ENCODE data around the gene RGS4. TPM values are rescaled to one million over a fixed set of nuclear protein-coding genes. Genes with fewer than 3 reads are reported as not detected.
"Not testable (repeated sequence)": the region's sequence is repeated elsewhere in the genome, so short reads cannot be mapped to it uniquely, and the experiment has no call there.

Gene RGS4
- total RNA-seq, 1 donor from 2014 or later, result 0.52 TPM

DNA sequence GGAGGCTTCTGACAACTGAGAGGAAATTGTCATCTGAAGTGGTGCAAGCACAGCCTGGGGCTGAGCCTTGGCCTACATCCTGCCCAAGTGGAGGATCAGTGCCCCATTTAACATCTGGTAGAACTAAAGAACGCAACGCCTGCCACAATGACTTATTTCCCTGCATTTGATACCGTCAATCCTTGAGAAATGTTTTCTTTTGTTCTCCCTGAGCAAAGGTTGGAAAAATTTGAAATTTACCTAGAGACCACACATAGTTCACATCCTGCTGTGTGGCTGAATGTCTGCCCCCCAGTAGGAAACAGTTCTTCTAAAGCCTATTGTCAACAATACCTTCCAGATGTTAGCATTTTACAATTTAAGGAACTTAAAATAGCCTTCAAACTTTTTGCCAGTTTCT is 5.6 kb upstream of the RGS4 start:
- intact Hi-C loops (cut with micrococcal nuclease), result loop anchor here (10.0 kb wide), 1 partner anchor 189 kb away; no protein-coding TSS in a partner anchor
- ATAC-seq, result no peak
- DNase-seq, result no peak

DNA sequence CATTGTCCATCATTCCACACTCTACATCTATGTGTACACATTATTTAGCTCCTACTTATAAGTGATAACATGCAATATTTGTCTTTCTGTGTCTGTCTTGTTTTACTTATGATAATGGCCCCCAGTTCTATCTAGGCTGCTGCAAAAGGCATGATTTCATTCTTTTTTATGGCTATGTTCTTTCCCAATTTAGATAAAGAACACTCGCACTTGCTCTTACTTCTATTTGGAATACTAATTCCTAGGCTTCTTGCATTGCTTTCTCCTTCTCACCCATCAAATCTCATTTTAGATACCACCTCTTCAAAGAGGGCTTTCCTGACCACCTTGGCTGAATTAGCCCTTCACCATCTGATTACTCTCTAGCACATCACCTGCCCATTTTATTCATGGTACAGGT is 3.0 kb upstream of the RGS4 start:
- intact Hi-C loops (cut with micrococcal nuclease), result loop anchor here (10.0 kb wide), 1 partner anchor 191 kb away; no protein-coding TSS in a partner anchor
- ATAC-seq, result no peak

DNA sequence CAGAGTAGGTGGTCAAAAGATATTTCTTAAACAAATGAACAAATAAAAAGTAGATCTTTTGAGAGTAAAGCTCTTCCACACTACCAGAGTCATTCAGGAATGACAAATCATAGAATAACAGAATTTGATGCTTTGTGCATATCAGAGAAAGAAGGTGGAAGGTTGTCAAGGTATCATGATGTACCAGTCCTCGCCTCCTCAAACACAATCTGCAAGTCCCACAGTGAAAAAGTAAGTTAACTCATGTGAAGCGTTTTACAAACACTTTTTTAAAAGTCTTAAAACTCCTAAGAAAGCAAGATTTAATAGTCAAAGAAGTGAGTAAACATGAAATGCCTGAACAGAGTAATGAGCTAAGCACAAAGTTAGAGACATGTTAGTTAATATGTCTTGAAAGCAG is 2.5 kb upstream of the RGS4 start:
- ATAC-seq (no peak), DNase-seq (no peak)
- intact Hi-C loops (cut with micrococcal nuclease), result loop anchor here (10.0 kb wide), 1 partner anchor 192 kb away; no protein-coding TSS in a partner anchor

More for the DNA sequence above, 3.0 kb upstream of the RGS4 start:
- no peak for DNase-seq

DNA sequence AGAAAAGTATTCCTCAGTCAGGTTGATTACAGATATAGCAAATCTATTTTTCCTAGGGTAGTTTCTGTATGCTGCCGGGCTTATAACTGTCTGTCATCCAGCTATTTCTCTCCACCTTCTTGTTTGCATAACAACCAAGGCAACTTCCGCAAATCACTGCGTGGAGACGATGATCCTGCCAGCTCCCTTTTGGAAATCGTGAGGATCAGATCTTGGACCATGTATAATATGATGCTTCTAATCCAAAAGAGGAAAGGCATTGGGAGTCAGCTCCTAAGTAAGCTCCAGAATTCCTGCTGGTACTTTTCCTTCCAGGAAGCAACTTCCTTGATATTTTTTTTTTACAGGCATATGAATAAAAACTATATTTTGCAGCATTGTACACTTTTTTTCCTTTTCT is 445 bp upstream of the RGS4 start:
- ATAC-seq (peak; percentile 59), DNase-seq (no peak)
- intact Hi-C loops (cut with micrococcal nuclease), result loop anchor here (10.0 kb wide), 1 partner anchor 194 kb away; no protein-coding TSS in a partner anchor

DNA sequence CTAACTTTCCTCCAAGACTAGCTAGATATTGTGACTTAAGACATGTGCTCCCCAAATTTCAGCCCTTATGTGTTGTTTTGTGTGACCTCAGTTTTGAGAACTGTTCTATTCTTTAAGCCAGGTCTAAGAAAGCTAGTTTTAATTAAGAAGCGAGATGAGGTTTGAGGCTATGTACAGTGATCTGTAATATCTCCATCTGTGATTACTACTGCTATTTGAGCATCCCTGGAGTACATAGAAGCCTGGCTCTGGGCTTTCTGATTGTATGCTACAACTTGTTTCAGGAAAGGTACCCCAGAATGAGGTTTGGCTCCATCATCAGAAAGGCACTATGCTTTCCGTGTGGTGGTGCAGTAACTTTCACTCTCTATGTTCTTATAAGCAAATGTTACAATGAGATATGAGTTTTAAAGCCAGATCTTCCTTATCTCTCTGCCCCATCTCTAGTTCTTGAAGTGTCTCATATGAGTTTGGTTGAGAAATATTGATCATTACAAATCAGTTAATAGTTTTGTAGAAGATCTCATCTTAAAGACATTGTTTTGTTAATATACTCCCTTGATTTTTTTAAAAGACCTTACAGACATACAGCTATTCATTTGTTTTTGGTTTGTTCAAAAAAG is 605 bp downstream of the RGS4 start:
- DNase-seq, result no peak
- intact Hi-C loops (cut with micrococcal nuclease), result loop anchor here (5.0 to 10.0 kb wide), 3 partner anchors 103 to 248 kb away; no protein-coding TSS in a partner anchor

DNA sequence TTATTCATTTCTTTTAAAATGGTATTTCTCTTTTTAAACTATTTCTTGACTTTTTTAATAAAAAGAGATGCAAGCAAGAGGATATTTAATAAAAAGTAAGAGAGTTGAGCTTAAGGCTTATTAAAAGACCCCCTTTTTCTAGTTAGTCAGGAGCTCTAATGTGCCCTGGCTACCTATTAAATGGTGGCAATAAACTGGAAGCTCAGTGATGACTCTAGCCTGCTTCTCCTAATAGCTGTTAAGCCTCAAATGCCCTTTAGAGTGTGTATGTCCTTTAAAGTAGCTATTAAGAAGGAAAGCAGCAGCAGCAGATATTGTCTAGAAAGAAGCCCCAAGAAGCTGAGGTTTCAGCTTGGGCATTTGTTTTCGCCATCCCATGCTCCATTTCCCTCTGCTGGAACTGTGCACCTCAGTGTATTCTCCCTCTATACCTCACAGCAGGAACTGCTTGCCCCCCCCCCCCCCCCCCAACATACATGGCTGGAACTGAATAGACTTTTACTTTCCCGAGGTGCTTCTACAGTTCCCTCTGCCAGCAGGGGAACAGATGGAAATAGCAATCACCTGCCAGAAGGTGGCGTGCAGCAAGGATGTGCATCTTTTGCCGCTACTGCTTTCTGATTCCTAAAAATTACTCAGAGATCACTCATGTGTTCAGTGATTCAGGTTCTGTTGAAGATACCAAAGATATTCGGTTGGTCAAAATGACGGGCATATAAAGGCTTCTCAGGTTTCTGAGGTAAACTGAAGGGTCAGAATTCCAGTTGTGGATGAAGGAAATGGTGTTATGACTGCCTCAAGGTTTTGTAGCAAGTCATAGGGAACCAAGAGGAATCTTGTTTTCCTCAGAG is 2.5 kb downstream of the RGS4 start:
- DNase-seq (peak; percentile 68), ATAC-seq (peak; percentile 61)
- intact Hi-C loops (cut with micrococcal nuclease), result loop anchor here (5.0 kb wide), 2 partner anchors 101 to 246 kb away; no protein-coding TSS in a partner anchor

More for the DNA sequence above, 605 bp downstream of the RGS4 start:
- ATAC-seq, result no peak

DNA sequence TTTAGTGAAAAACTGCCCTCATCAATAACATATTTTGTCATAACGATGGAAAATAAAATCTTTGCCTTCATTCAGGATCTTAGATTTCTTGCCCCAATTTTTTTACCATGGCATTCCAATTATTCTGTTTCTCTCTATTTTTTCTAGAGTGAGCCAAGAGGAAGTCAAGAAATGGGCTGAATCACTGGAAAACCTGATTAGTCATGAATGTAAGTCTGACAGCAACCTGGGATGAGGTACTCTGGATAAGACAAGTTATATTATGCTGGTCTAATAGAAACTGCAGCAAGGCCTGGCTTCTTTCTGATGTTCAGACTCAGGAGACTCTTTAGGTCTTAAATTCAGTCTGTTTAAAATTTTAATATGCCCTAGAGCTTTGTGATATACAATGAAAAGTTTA is 3.5 kb downstream of the RGS4 start:
- no peak for DNase-seq
- no peak for ATAC-seq
- intact Hi-C loops (cut with micrococcal nuclease), result loop anchor here (5.0 kb wide), 2 partner anchors 100 to 245 kb away; no protein-coding TSS in a partner anchor

DNA sequence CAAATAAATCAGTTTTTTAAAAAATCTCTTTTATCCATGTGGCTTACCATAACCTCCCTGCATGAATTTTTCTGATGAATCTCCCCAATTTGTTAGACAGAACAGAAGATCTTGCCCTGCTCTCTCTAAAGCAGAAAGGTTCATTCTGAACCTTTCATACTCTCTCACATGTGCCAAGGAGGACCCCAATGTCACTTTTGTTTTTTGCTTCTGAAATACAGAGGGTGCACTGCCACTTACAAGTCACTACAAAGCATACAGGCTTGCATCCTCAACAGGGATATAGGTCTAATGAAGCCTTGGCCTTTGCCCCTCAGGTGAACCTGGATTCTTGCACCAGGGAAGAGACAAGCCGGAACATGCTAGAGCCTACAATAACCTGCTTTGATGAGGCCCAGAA is 4.8 kb downstream of the RGS4 start:
- ATAC-seq, result no peak
- DNase-seq, result no peak
- intact Hi-C loops (cut with micrococcal nuclease), result loop anchor here (5.0 kb wide), 2 partner anchors 98 to 243 kb away; no protein-coding TSS in a partner anchor

DNA sequence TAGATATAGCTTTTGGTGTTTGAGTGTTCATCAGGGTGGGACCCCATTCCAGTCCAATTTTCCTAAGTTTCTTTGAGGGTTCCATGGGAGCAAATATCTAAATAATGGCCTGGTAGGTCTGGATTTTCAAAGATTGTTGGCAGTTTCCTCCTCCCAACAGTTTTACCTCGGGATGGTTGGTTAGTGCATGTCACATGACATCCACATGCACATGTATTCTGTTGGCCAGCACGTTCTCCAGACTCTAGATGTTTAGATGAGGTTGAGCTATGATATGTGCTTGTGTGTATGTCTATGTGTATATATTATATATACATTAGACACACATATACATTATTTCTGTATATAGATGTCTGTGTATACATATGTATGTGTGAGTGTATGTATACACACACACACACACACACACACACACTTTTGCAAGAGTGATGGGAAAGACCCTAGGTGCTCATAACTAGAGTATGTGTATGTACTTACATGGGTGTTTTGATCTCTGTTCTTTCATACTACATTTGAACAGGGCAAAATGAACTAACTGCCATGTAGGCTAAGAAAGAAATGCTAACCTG is 5.6 kb downstream of the RGS4 start:
- no peak for ATAC-seq
- no peak for DNase-seq
- intact Hi-C loops (cut with micrococcal nuclease), result loop anchor here (5.0 kb wide), 2 partner anchors 98 to 243 kb away; no protein-coding TSS in a partner anchor

DNA sequence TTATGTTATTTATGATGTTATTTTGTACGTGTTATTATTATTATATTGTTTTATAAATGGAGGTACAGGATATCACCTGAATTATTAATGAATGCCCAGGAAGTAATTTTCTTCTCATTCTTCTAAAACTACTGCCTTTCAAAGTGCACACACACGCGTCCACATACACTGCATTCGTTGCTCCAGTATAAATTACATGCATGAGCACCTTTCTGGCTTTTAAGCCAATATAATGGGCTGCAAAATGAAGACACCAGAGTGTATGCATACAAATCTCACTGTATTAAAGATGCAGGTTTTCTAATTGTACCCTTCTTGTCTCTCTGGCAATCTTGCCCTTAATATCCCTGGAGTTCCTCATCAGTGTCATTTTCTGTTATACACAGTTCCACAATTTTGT is 6.9 kb downstream of the RGS4 start:
- DNase-seq (no peak), ATAC-seq (no peak)
- intact Hi-C loops (cut with micrococcal nuclease), result no loop called here

DNA sequence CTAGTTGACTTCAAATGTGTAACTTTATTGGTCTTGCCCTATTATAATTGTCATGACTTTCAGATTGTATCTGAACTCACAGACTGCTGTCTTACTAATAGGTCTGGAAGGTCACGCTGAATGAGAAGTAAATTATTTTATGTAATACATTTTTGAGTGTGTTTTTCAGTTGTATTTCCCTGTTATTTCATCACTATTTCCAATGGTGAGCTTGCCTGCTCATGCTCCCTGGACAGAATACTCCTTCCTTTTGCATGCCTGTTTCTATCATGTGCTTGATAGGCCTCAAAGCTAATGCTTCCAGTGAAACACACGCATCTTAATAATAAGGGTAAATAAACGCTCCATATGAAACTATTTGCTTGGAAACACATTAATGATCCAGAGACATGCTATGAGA is 7.3 kb downstream of the RGS4 start:
- ATAC-seq (no peak), DNase-seq (no peak)
- intact Hi-C loops (cut with micrococcal nuclease), result no loop called here

DNA sequence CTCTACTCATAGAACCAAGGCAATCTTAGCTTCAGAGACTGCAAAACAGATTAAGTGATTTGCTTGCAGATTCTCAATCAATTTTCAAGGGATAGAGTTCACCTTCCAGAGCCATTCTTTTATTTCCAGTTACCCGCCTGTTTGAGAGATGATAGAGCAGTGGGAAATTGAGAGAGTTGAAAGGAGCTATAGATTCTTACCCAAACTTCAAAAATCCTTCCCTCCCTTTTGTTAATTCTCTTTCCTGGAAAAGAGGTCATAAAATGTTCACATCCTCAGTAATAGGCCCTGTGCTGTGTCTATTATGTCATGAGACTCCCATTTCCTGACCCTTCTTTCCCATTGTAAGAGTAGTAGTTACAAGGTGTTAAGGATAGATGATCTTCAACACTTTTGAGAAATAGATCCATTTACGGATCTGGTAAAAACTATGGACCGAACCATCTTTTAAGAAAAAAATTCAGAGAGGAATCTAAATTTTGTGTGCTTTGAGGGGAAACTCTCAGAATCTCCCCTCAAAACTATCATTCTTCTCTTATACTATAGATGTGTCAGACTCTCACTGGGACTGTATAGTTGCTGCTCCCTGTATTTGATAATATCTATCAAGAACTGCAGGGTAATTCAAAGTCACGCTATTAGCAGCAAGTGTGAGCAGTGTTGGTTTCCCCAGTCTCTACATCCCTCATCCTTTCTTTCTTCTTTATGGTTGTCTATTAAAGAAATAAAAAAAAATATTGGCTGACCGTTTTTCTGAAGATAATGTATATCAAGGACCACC is 8.0 kb downstream of the RGS4 start:
- ATAC-seq (no peak), DNase-seq (no peak)
- intact Hi-C loops (cut with micrococcal nuclease), result no loop called here

DNA sequence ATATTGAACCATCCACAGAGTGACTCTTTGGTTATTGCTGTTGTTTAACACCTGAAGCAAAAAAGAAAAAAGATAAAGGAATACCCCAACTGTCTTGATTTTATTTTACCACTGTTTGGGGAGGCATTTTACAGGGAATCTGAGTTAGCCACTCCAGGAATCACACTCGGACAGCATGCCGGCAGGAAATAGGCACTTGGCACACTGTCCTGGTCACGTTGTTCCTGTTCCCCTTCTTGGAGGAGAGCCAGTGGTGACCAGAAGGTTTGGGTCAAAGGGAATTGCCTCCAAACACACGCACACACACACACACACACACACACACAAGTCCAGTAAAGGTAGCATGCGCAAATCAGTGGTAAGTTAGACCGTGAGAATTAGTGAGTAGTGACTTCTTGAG is 13.8 kb downstream of the RGS4 start:
- peak; percentile 31 for DNase-seq
- intact Hi-C loops (cut with micrococcal nuclease), result no loop called here
- ATAC-seq, result no peak

DNA sequence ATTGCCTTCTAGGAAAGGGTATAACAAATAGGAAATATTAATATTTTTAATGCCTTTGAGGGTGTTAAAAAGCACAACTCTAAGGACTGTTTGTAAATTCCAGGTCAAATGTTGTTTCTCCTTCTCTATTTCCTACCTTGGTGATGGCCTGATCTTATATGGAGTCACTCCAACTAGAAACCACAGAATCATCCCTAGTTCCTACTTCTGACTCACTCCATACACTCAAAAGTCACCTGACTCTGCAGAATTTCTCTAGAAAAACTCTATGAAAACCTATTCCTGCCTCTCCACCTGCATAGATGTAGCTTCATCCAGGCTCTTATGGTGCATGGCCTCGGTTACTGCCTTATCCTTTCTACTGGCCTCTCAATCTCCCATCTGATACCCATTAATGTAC is 14.5 kb downstream of the RGS4 start:
- no peak for ATAC-seq
- no peak for DNase-seq
- intact Hi-C loops (cut with micrococcal nuclease), result no loop called here

DNA sequence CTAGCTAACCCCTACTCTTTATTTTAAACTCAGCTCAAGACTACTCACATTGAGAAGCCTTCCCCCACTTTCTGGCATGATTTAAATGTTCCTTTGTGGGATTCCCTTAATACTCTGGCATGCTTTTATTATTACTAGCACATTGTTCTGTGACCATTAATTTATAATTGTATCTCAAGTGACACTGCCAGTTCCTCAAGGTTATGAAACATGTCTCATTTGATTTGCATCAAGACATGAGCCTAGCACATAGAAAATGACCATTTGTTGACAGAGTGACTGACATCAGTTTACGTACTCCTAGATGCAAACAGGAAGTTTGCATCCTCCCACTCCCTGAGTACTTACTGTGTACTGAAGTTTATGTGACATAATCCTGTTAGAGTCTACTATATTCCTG is 15.2 kb downstream of the RGS4 start:
- intact Hi-C loops (cut with micrococcal nuclease), result no loop called here
- DNase-seq, result no peak
- no peak for ATAC-seq

DNA sequence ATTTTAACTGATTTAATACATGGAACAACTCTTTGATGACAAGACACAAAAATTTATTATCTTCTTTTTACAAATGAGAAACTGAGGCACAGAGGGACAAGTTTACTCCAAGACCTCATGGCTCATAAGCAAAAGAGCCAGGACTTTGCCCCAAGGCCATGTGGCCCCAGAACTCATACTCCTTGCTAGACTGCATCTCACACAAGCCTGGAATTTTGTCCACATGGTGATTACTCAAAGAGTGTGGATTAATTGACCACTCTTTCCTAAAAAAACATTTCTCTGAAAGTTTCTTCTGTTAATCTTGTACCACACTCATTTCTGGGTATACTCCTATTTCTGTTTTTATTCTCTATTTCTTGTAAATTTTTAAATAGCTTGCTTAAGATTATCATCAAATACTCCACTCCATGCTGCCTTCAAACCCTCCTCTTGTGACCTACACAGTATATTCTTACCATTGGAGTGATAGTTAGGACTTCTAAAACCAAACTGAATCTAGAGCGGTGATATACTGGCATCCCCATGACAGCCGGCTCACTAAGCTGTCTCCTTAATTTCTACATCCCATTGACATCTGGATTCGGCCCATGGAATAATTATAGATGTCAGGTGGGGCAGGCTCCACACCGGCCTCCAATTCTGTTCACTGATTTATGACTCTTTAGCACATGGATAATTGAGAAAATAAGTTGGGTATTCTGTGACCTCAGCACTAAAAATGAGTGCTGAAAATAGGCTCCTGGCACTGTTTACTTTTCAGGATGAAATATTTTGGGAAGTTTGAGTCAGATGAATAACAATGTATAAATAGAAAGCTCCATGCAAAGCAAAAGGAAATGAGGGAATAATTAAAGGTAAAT is 16.1 kb downstream of the RGS4 start:
- DNase-seq (no peak), ATAC-seq (no peak)
- intact Hi-C loops (cut with micrococcal nuclease), result no loop called here

DNA sequence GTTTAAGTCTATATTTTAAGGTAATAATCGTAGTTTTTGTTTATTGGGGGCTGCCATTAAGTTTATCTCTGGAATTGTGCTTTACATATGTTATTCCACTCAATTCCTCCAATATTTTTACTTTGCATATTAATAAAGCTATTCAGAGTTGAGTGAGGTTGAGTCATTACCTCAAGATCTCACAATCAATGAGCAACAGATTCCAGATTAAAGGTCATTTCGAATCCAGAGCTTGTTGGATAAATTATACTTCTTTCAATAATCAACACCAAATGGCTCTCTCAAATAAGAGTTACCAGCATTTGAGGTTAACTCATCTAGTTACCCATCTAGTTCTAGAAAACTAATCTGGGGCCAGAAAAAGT is 16.7 kb downstream of the RGS4 start:
- DNase-seq (no peak), ATAC-seq (no peak)
- intact Hi-C loops (cut with micrococcal nuclease), result no loop called here

DNA sequence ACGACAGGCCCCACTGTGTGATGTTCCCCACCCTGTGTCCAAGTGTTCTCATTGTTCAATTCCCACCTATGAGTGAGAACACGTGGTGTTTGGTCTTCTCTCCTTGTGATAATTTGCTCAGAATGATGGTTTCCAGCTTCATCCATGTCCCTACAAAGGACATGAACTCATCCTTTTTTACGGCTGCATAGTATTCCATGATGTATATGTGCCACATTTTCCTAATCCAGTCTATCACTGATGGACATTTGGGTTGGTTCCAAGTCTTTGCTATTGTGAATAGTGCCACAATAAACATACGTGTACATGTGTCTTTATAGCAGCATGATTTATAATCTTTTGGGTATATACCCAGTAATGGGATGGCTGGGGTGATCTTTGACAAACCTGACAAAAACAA is 20.0 kb downstream of the RGS4 start:
- DNase-seq; ATAC-seq; intact Hi-C loops (cut with micrococcal nuclease): not testable (repeated sequence)

All from left ventricle myocardium superior (tissue), 1 donor.